NCI-H2081 (cell line): ENCODE data around the gene OMG.
A peak's percentile ranks its signal among the peaks of the same experiment; 100 is the strongest.
"Not testable (repeated sequence)": the region's sequence is repeated elsewhere in the genome, so short reads cannot be mapped to it uniquely, and the experiment has no call there.

Experiments
- DNase-seq, 2 experiments: peaks; one replicate each; lab custom pipeline; 2025; lab: John Stamatoyannopoulos, UW

Gene OMG, protein sequence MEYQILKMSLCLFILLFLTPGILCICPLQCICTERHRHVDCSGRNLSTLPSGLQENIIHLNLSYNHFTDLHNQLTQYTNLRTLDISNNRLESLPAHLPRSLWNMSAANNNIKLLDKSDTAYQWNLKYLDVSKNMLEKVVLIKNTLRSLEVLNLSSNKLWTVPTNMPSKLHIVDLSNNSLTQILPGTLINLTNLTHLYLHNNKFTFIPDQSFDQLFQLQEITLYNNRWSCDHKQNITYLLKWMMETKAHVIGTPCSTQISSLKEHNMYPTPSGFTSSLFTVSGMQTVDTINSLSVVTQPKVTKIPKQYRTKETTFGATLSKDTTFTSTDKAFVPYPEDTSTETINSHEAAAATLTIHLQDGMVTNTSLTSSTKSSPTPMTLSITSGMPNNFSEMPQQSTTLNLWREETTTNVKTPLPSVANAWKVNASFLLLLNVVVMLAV

DNA sequence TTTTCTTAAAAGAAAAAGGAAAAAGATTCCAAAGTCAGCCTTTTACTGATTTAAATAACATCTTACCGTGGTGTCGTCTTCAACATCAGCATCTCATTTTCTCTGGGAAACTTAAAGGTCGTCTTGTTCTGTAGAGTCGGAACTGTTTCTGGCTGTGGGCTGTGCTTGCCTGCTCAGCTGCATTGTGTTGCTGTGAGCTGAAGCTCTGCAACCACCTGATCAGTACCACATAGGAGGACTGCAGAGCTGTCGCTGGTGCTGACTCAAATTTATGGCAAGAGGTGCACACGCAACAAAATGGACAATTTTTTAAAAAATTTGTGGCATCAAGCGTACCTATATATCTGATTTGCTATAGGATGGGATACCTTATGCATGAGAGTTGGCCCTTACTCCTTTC, at the start of gene OMG:
TSS of gene OMG (minus strand) at position 150 of the 400 bp plus-strand sequence. CDS start 908 bp downstream, outside the sequence.
- DNase-seq: no peak

DNA sequence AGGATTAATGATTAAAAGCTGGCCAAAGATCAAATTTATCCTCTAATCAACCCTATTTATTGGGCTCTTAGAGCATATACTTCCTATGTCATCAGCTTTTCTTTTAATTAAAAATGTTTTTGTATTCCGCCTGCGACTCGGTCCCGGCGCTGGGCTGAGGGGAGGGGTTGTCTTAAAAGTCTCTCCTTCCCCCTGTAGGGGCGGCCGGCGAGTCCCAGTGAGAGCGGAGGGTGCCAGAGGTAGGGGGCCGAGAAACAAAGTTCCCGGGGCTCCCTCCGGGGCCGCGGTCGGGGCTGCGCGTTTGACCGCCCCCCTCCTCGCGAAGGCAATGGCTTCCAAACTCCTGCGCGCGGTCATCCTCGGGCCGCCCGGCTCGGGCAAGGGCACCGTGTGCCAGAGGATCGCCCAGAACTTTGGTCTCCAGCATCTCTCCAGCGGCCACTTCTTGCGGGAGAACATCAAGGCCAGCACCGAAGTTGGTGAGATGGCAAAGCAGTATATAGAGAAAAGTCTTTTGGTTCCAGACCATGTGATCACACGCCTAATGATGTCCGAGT, 48.2 kb upstream of the OMG start:
- DNase-seq: not testable (repeated sequence)

DNA sequence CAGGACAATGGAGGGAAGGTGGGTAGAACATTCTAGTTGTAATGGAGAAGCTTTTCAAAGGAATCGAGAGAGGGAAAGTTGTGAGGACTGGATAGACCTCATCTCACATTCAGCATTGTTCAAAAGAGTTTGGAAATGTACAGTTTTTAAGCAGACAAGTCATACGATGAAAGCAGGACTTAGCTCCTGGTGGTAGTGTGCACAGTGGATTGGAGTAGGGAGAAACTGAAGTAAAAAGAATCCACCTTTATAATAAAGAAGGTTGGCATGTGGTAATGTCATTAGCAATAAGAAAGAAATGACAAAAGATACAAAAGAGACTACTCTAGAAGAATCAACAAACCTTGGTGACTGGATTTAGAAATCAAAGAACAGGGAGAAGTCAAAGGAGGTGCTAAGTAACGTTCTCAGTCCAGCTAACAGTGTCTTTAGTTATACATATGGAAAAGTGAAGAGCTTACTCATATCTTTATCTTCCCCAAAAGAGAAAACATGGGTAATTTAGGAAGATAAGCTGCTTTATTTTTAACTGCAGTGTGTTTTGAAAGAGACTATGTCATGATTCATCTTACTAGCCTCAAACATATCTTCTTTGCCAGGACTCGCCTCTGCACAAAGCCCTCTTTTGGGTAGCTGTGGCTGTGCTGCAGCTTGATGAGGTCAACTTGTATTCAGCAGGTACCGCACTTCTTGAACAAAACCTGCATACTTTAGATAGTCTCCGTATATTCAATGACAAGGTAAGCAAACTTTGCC, 43.0 kb upstream of the OMG start:
- no peak for DNase-seq

DNA sequence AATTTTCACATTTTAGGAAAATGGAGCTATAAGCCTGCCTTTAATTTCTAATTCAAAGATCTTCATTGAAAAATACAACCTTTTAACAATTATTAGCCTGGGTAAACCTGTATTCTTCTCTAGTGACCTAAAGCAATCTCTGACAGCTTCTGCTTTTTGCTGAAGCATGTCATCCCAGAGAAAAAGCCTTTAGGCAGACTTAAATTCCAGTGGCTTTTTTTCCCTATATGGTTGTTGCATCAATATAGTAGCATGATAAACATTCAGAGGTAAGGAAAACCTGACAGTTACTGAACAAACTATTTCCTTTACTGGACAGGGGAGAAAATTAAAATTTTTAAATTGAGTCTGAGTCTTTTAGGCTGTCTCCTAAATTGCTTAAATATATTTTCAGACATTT, 32.2 kb upstream of the OMG start:
- DNase-seq: no peak

DNA sequence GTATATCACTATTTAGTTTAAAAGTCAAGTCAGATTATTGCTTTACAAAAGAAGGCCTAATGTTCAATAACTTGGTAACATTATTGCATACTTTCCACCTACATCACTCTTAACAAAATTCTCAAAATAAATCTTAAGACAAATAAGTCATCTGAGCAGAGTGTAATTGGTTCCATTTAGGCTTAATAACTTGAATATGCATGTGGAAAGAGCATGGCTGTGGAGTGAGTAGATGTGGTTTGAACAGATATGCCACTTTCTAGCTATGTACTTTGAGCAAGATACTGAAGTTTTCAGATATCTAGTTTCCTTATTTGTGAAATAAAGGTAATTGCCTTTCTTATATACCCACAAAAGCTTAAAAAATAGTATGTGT, 31.1 kb upstream of the OMG start:
- DNase-seq: no peak

DNA sequence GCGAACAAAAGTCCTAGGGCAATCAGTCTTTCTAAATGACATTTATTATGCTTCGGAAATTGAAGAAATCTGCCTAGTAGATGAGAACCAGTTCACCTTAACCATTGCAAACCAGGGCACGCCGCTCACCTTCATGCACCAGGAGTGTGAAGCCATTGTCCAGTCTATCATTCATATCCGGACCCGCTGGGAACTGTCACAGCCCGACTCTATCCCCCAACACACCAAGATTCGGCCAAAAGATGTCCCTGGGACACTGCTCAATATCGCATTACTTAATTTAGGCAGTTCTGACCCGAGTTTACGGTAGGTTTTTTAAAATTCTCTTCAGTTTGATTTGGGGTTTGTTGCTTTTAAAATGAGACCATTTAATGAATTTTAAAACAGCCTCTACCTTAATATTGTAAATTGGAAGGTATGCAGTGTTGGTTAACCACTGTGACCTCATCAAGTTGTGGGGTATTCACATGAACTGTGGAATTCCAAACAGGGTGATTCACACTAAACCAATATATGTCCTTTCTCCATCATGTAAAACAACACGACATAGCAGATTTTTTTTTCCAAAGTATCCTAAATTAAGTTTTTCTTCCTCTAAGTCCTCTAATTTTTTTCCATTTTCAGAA, 30.6 kb upstream of the OMG start:
- DNase-seq: no peak

DNA sequence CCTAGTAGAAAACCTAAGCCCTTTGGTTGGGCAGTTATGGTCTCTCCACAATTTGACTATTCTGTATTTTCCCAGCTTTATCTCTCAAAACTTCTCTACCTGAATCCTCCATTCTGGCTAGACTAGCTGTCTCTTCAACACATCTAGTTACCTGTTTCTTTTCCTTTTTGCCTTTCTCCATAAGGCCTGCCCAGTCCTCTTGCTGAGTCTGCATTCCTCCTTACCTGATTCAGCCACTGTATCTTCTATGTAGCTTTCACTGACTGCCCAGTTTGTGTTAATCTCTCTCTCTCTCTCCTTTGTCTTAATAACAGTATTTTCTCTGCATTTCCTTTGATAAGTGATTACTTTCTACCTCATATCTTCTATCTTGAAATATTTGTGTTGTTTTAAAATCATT, 26.5 kb upstream of the OMG start:
- DNase-seq: no peak

DNA sequence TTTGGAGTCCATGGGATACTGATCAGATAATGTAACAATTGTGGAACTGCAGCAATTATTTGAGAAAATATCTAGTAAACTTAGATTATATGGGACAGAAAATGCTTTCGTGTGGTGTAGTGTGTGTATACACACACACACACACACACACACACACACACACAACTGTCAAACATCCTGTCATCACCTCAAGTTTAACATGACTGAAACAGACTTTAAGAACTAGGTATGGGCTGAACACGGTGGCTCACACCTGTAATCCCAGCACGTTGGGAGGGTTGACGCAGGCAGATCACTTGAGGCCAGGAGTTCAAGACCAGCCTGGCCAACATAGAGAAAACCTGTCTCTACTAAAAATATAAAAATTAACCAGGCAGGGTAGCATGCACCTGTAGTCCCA, 24.9 kb upstream of the OMG start:
- no peak for DNase-seq

DNA sequence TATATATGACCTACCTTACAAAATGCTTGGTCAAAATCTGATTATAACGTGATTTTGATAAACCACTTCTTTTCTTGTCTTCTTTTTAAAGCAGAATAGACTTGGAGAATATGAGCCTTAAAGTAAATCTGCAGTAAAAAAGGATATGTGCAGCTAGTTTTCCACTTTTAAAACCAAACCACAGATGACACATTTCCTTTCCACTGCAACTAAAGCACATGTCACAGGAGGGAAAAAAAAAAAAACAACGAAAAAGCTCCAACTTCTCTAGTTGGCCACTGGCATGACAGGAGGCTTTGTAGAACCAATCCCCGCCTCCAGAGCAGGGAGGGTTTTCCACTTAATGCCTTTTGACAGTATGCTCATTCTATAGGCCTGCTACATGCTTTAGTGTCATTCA, 24.4 kb upstream of the OMG start, which contains the start of gene EVI2A:
TSS of gene EVI2A (minus strand) at position 142 of the 400 bp plus-strand sequence. CDS start 2,609 bp downstream, outside the sequence.
- no peak for DNase-seq

DNA sequence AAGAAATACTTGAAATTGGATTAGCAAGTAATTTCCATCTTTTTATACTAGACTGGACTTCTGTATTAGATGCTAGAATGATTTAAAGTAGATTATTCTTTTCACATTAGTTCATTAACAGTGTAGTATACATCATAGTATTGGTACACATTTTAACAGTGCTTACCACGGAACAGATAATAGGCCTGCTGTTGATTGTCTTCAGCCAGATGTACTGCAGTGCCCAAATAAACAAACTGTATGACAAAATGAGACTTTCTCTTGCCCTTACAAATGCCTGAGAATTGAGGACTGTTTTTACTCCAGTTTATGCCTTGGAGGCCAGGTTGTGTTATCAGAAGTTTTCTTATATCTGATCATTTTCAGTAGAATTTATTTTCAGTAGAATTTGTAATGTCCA, 23.8 kb upstream of the OMG start:
- no peak for DNase-seq

DNA sequence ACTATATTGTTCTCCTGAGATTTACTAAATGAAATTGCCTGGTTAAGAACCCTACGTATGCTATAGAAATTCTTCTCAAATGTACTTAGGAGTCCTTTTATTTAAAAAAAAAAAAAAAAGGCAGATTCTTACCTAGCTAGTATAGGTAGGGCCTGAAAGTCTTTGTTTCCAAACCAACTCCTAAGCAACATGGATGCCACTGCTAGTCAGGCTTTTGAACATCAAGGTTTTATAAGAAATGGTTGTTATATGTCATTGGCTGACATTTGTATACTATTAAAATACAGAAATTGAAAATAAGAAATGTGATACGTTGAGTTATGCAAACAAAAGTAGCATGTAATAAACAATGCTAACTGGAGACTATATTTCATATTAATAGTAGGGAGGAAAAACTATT, 23.2 kb upstream of the OMG start:
- no peak for DNase-seq

DNA sequence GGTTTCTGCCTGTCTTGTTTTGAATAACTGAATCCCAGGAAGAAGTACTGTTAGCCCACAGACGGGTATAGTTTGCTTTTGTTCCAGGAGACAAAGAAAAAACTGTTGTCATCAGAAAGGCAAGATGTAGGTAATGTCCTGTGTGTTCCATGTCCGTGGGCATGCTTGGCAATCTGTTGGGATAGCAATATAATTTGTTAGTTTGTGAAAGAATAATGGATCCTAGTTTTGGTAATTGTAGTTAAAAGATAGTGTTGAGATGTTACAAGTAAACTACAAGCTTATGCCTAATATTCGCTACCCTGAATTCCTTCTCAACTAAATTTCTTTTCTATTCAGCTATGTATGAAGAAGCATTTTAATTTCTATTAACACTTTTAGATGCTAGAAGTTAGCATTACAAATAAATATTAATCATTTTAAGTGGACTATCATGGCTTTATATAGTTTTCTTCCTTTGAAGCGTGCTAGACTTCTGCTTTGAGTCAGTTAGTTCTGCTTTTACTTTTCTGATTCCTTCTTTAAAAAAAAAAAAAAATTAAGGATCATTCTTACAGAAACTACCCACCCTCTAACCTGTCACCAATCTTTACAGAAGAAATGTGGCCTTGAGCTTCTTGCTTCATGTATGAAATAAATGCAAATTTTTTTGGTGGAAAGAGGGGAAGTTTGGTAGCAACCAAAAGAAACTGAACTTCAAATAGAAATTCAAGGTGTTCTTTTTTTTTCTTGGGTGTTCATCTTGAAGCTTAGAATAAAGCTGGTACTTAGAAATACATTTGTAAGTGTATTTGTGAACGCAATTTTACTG, 22.0 kb upstream of the OMG start:
- DNase-seq: no peak

DNA sequence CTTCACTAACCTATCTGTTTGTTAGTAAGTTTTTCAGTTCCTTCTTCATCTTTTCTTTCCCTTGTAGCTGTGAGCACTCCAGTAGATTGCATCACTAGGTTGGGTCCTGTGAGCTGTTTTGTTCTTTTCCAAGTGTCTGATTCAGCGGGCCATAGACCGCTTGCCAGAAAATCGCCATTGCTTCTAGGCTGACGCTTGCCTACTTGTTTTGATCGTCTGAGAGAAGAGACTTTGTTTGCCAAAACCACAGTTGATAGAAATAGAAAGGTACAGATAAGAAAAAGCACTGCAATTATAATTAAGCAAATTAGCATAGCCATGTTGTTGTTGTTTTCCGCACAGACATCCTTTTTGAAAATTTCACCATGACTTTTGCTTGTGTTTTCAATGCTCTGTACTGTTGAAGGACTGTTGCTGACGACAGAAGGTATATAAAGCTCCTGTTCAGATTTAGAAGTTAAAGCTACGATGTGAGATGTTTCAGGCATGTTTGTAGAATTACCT, 21.3 kb upstream of the OMG start:
- DNase-seq: peak in 1 of 2 experiments; percentile 1

DNA sequence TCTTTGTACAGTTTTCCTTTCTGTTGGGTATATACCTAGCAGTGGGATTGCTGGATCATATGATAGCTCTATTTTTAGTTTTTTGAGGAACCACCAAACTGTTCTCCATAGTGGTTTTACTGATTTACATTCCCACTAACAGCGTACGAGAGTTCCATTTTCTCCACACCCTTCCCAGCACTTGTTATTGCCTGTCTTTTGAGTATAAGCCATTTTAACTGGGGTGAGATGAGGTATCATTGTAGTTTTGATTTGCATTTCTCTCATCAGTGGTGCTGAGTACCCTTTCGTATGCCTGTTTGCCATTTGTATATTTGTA, 17.7 kb upstream of the OMG start:
- DNase-seq: no peak

DNA sequence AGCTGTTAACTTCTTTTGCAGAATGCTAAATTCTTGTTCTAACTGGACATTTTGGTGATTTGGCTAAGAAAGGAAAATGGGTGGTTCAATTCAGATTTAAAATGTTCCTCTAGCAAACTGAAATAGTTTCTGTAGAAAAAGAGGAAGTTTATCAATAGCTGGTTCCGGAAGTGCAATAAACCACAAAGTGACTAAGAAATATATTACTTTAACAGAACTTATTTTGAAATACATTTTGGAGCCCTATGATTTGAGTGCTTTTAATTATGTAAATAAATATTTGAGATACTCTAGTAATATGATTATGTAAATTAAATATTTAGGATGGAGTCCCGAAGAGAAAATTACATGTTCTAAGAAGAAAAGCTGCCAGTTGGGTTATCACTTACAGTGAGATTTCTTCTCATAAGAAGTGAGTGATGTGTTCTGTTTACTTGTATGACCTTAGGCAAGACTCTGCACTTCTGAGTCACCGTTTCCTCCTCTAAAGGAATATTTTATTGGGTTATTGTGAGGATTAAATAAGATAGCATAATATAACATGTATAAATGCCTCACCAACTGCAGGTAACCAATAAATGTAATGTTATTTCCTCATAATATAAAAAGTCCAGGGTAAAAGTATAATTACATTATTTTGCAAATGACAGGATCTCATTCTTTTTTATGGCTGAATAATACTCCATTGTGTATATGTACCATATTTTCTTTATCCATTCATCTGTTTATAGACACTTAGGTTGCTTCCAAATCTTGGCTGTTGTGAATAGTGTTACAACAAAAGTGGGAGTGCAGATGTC, 17.1 kb upstream of the OMG start, which contains the start of gene EVI2B:
TSS of gene EVI2B (minus strand) at position 73 of the 800 bp plus-strand sequence. CDS start 8,445 bp downstream, outside the sequence.
- no peak for DNase-seq

DNA sequence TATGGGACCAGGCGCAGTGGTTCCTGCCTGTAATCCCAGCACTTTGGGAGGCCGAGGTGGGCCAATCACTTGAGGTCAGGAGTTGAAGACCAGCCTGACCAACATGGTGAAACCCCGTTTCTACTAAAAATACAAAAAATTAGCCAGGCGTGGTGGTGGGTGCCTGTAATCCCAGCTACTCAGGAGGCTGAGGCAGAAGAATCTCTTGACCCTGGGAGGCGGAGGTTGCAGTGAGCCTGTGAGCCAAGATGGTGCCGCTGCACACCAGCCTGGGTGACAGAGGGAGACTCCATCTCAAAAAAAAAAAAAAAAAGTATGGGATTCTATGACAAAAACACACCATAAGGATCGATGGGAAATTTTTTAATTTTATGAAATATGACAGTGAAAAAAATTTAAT, 15.2 kb upstream of the OMG start:
- not testable (repeated sequence) for DNase-seq

DNA sequence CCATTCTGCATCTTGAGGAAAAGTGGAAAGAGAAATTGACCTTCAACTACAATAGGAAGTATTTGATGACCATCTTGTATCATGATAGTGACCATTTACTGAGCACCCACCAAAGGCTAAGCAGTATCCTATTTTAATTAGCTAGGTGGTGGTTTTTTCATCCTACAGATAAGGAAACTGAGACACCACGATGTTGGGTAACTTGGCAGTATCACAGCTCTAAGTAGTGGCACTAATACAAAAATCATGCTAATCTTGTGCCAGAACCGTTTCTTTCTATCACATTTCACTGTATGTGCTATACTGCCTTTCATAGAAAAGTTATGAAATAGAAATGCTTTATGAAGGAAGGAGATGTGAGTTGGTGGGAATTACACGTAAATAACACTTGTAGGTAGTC, 14.5 kb upstream of the OMG start:
- DNase-seq: no peak

DNA sequence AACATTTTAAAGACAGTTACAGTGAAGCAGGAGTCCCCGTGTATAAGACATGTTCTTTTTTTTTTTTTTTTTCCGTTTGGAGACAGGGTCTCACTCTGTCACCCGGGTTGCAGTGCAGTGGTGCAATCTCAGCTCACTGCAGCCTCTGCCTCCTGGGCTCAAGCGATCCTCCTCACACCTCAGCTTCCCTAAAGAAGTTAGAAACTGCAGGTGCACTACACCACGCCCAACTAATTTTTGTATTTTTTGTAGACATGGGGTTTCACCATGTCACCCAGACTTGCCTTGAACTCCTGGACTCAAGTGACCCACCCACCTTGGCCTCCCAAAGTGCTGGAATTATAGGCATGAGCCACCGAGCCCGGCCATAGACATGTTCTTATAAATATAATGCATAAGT, 13.8 kb upstream of the OMG start:
- DNase-seq: no peak

DNA sequence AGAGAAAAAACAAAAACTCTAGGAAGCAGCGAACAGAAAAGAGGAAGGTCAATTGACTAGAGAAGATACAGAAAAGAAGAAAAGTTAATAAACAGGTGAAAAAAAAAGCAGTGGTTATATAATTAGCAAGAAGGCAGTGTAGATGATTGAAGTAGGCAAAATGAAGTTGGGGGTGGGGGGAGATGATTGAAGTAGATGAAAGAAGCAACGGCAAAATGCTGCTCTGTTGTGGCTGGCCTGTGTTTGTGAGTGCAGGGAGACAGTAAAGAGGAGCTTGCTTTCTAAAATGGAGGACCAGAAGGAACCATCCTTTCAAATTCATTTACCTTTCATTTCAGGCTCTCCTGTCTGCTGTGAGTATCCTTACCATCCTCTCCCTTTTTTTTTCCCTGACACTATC, 13.2 kb upstream of the OMG start:
- DNase-seq: no peak

DNA sequence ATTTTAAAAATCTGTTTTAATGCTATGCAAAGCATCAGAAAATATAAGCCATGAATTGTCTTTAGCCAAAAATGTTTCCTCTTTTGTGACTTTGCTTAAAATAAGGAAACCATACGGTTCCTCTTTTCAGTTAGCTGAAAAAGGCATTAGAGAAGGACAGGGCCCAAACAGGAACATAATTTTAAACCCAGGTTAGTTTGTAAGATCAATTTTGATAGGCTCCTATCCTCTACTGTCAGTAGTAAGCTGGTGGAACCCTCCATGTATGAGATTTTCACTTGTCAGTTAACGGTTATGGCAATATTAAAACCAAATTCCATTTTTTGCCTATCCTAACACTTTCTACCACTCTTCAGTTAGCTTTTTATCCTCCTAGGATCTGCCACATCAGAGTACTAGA, 12.5 kb upstream of the OMG start:
- no peak for DNase-seq
